Uterus (tissue), 2 donors: ENCODE measurements around the gene KHSRP.

Experiments
- POLR2A ChIP-seq, 2 donors: fragments of 450-650 bp; IDR thresholded peaks; one replicate each; pipeline ENCODE4 v1.6.1; 2016; ENCODE audit warnings: antibody characterized with exemption in 2 of 2, mild to moderate bottlenecking in 1 of 2, moderate library complexity in 1 of 2
- TF ChIP-seq, protein P1 (sequence below), 4 experiments: fragments of 200-600 bp in 2 of 4; fragments of 450-650 bp in 2 of 4; sonication (generic) in 2 of 4; IDR thresholded peaks; one replicate each; pipeline ENCODE4 v1.5.1; 2016 to 2019; ENCODE audit warnings: antibody characterized with exemption in 4 of 4, mild to moderate bottlenecking in 2 of 4, moderate library complexity in 1 of 4

DNA sequence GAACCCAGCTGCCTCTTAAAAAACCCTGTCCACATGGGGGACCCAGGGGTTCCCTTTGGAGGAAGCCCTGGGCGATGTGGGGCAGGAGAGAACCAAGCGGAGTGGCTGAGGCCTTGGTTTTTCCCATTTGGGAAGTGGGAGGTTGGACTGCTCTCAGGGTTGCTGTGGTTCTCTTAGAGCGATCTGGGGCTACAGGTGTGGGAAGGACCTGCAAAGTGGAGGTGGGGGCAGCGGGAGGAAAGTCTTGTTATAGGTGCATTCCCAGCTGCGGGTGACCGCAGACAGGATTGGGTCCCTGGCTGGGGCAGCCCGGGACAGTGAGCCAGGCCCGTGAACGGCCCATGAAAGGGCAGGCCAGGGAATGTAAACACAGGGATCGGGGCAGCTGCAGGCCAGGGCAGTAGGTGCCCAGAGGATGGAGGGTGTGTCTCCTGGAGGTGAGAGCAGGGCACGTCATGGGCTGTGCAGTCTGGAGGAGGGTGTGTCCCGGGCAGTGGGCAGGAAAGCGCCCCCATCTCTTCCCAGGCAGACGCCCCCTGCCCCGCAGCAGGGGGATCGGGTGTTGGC lies 34.2 kb upstream of the KHSRP start:
- TF ChIP-seq, protein P1, sequence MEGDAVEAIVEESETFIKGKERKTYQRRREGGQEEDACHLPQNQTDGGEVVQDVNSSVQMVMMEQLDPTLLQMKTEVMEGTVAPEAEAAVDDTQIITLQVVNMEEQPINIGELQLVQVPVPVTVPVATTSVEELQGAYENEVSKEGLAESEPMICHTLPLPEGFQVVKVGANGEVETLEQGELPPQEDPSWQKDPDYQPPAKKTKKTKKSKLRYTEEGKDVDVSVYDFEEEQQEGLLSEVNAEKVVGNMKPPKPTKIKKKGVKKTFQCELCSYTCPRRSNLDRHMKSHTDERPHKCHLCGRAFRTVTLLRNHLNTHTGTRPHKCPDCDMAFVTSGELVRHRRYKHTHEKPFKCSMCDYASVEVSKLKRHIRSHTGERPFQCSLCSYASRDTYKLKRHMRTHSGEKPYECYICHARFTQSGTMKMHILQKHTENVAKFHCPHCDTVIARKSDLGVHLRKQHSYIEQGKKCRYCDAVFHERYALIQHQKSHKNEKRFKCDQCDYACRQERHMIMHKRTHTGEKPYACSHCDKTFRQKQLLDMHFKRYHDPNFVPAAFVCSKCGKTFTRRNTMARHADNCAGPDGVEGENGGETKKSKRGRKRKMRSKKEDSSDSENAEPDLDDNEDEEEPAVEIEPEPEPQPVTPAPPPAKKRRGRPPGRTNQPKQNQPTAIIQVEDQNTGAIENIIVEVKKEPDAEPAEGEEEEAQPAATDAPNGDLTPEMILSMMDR (IDR thresholded peaks at IDR 0.05) = no peak
- TF ChIP-seq POLR2A (IDR thresholded peaks at IDR 0.05) = no peak
